Psoas muscle (tissue), 8 donors: ENCODE results near the gene HINT3. TPM values are rescaled to one million over a fixed set of nuclear protein-coding genes. Genes with fewer than 3 reads are reported as not detected.

Experiments used
- ATAC-seq, 4 donors: fragments of 200-7000 bp; cut with Tn5 transposase; one replicate each; pipeline ENCODE4 v1.9.1; 2020; ENCODE audit warnings: moderate library complexity in 3 of 4, mild to moderate bottlenecking in 2 of 4
- DNase-seq, 2 donors: peaks; one replicate each; pipeline ENCODE4 v3.0.0-alpha.2; 2020
- H3K27ac ChIP-seq: fragments of 200-600 bp; one replicate; pipeline ENCODE4 v1.8.0; 2022
- H3K27me3 ChIP-seq, 3 donors: fragments of 200-600 bp in 1 of 3; one replicate each; pipeline versions ENCODE4 v1.6.1 to v1.8.0; 2013 to 2022; ENCODE audit warnings: low read length in 2 of 3, mild to moderate bottlenecking in 2 of 3, moderate library complexity in 1 of 3; ENCODE audit not compliant: insufficient read depth in 3 of 3
- H3K36me3 ChIP-seq, 2 donors: fragments of 200-600 bp in 1 of 2; one replicate each; pipeline versions ENCODE4 v1.6.1 to v1.8.0; 2013 to 2022; ENCODE audit warnings: low read depth in 1 of 2, mild to moderate bottlenecking in 1 of 2, moderate library complexity in 1 of 2; ENCODE audit not compliant: insufficient read depth in 1 of 2
- H3K4me1 ChIP-seq: fragments of 200-600 bp; one replicate; pipeline ENCODE4 v1.8.0; 2022
- H3K4me3 ChIP-seq: fragments of 200-600 bp; one replicate; pipeline ENCODE4 v1.8.0; 2022; ENCODE audit warnings: mild to moderate bottlenecking
- H3K9me3 ChIP-seq: fragments of 200-600 bp; one replicate; pipeline ENCODE4 v1.8.0; 2022
- CTCF ChIP-seq: fragments of 200-600 bp; IDR thresholded peaks from one replicate; pipeline ENCODE4 v1.8.0; 2022; ENCODE audit warnings: antibody characterized with exemption
- WGBS, 3 donors: extraction: QIAGEN DNeasy Blood & Tissue Kit; methylation state at CpG; one replicate each; pipeline versions ENCODE4 v1.1.6 to v1.1.7; 2013; 5-methylcytosine and 5-hydroxymethylcytosine counted together
- intact Hi-C, 2 donors: fragments of 100-400 bp; cut with DNase I; formaldehyde crosslinking; loops; one replicate each; pipeline versions ENCODE4 v1.11.0 to v1.14.2; 2022
- polyA plus RNA-seq, 3 donors: library from polyadenylated mRNA; stranded (reverse); fragments of 200-250 nt; gene quantifications; one replicate each; pipeline ENCODE4 v1.2.3, GENCODE V29; 2013
- total RNA-seq, 4 donors: library from RNA; stranded (reverse); fragmentation: NEBNext Ultra II Directional in 2 of 4; extraction: Animal tissue kit (Norgen Biotek cat#: 25700) in 2 of 4; gene quantifications; one replicate each; pipeline versions ENCODE4 v1.2.1 to v1.2.4, GENCODE V29; 2021 to 2023
- donor health status: healthy with polysubstance abuse.
- donor health status: DM: no; HTN: no; CAD: no; lungs with moderate emphysema.
- donor health status: Bipolar disorder and iron deficiency.
- donor health status: healthy.
- donor health status: DM: yes; HTN: yes; CAD: no.
- donor health status: DM: no; HTN: no; CAD: no.
- donor health status: DM: no; HTN: no; CAD: no.
- donor health status: DM: yes; HTN: yes; CAD: no.

HINT3 gene
- total and polyA plus RNA-seq, 7 donors = 24.0 to 79.9 (median 58.5) TPM

- WGBS, 3 donors = 96 to 97% (median 97%) methylated on average over 3 of the region's 3 CpGs
- H3K36me3 ChIP-seq = peaks cover 4 to 58% of the 10 kb centered on the region in 2 donors
- no peak overlapping the region for H3K27ac ChIP-seq
- no peaks in the 10 kb centered on the region for H3K27me3 ChIP-seq
- no peak overlapping the region for H3K4me3 ChIP-seq
- no peak for DNase-seq
- no peaks in the 10 kb centered on the region for H3K9me3 ChIP-seq
- intact Hi-C loops = no loop called here
- no peaks in the 10 kb centered on the region for H3K4me1 ChIP-seq
- no peak for ATAC-seq
- no peak for TF ChIP-seq CTCF
Observed at GRCh38 chr6:125926711-125927110, 29.9 kb upstream of the HINT3 start.

- H3K27ac ChIP-seq = no peak overlapping the region
- H3K4me1 ChIP-seq = no peaks in the 10 kb centered on the region
- WGBS, 3 donors = 54 to 63% (median 60%) methylated on average over 7 of the region's 7 CpGs
- intact Hi-C loops = no loop called here
- ATAC-seq (no peak), DNase-seq (no peak)
- no peaks in the 10 kb centered on the region for H3K9me3 ChIP-seq
- H3K4me3 ChIP-seq = no peak overlapping the region
- no peaks in the 10 kb centered on the region for H3K27me3 ChIP-seq
- no peak for TF ChIP-seq CTCF
- H3K36me3 ChIP-seq = peaks cover 4 to 48% of the 10 kb centered on the region in 2 donors
Observed at GRCh38 chr6:125927761-125928160, 28.8 kb upstream of the HINT3 start.

GRCh38 chr6:125930765-125931418 is 25.7 kb upstream of the HINT3 start:
- H3K27me3 ChIP-seq = no peaks in the 10 kb centered on the region
- ATAC-seq (no peak), DNase-seq (no peak)
- intact Hi-C loops = no loop called here
- H3K27ac ChIP-seq = no peak overlapping the region
- H3K9me3 ChIP-seq = no peaks in the 10 kb centered on the region
- 68 to 76% (median 69%) methylated on average over 3 of the region's 3 CpGs for WGBS, 3 donors
- H3K36me3 ChIP-seq = peaks cover 0 to 24% of the 10 kb centered on the region in 2 donors
- H3K4me3 ChIP-seq = no peak overlapping the region
- no peaks in the 10 kb centered on the region for H3K4me1 ChIP-seq
- TF ChIP-seq CTCF = no peak

GRCh38 chr6:125931733-125932450 is 24.7 kb upstream of the HINT3 start:
- TF ChIP-seq CTCF = no peak
- no peak for DNase-seq
- H3K27me3 ChIP-seq = no peaks in the 10 kb centered on the region
- intact Hi-C loops = no loop called here
- peaks cover 0 to 24% of the 10 kb centered on the region in 2 donors for H3K36me3 ChIP-seq
- H3K27ac ChIP-seq = no peak overlapping the region
- no peaks in the 10 kb centered on the region for H3K9me3 ChIP-seq
- H3K4me3 ChIP-seq = no peak overlapping the region
- WGBS, 3 donors = 82 to 89% (median 85%) methylated on average over 4 of the region's 4 CpGs
- no peak for ATAC-seq
- no peaks in the 10 kb centered on the region for H3K4me1 ChIP-seq
